ENCODE measurements around the gene FAM98C.
"Not testable (repeated sequence)": the region's sequence is repeated elsewhere in the genome, so short reads cannot be mapped to it uniquely, and the experiment has no call there.

- TF ChIP-seq CTCF (IDR thresholded peaks at IDR 0.05; ENCODE audit: poor library complexity); EZH2 (IDR thresholded peaks at IDR 0.05; ENCODE audit: borderline replicate concordance); EZH2phosphoT487 (IDR thresholded peaks at IDR 0.05; ENCODE audit: low read depth, severe bottlenecking, unreplicated experiment): not testable (repeated sequence)
Observed at GRCh38 chr19:38427035-38427677, 24.3 kb downstream of the FAM98C start.
